Tibial nerve (tissue), 4 donors: ENCODE measurements around the gene MAML3. TPM values are rescaled to one million over a fixed set of nuclear protein-coding genes. Genes with fewer than 3 reads are reported as not detected.

Source experiments
- DNase-seq, 2 donors: peaks; one replicate each; pipeline ENCODE4 v3.0.0-alpha.2; 2019; ENCODE audit warnings: low spot score in 2 of 2
- H3K27ac ChIP-seq, 4 donors: fragments of 200-600 bp; sonication (generic) in 3 of 4; one replicate each; pipeline ENCODE4 v1.5.1; 2017 to 2019; ENCODE audit warnings: mild to moderate bottlenecking in 1 of 4
- H3K27me3 ChIP-seq, 2 donors: fragments of 200-600 bp; sonication (generic) in 1 of 2; one replicate each; pipeline versions ENCODE4 v1.5.1 to v1.6.0; 2017 to 2019
- H3K36me3 ChIP-seq, 3 donors: fragments of 200-600 bp; sonication (generic); one replicate each; pipeline ENCODE4 v1.5.1; 2018 to 2019
- H3K4me1 ChIP-seq, 4 donors: fragments of 200-600 bp; sonication (generic) in 3 of 4; one replicate each; pipeline ENCODE4 v1.5.1; 2017 to 2019
- H3K4me3 ChIP-seq, 4 donors: fragments of 200-600 bp; sonication (generic) in 3 of 4; one replicate each; pipeline ENCODE4 v1.5.1; 2017 to 2019; ENCODE audit warnings: mild to moderate bottlenecking in 1 of 4, moderate library complexity in 1 of 4
- H3K9me3 ChIP-seq, 4 donors: fragments of 200-600 bp; sonication (generic) in 3 of 4; one replicate each; pipeline ENCODE4 v1.5.1; 2017 to 2019
- EP300 ChIP-seq, 2 donors: sonication (generic); formaldehyde crosslinking; IDR thresholded peaks; one replicate each; pipeline ENCODE4 v1.6.1; 2017; ENCODE audit warnings: antibody characterized with exemption in 2 of 2, mild to moderate bottlenecking in 1 of 2
- POLR2A ChIP-seq, 2 donors: fragments of 450-650 bp; IDR thresholded peaks; one replicate each; pipeline ENCODE4 v1.6.1; 2017; ENCODE audit warnings: antibody characterized with exemption in 2 of 2, mild to moderate bottlenecking in 2 of 2, moderate library complexity in 2 of 2
- WGBS, 2 donors: methylation state at CpG; one replicate each; pipeline ENCODE4 v1.1.5; 2018; 5-methylcytosine and 5-hydroxymethylcytosine counted together
- total RNA-seq, 4 donors: library from RNA; depleted of rRNA; stranded (reverse); fragments of >200 nt; gene quantifications; one replicate each; pipeline ENCODE4 v1.1.0, GENCODE V29; 2016
- TF ChIP-seq, protein P1 (sequence below), 5 experiments: fragments of 200-600 bp in 3 of 5; fragments of 450-650 bp in 2 of 5; sonication (generic) in 3 of 5; IDR thresholded peaks; one replicate each; pipeline ENCODE4 v1.5.1; 2016 to 2019; ENCODE audit warnings: antibody characterized with exemption in 5 of 5, mild to moderate bottlenecking in 3 of 5, moderate library complexity in 2 of 5

Gene MAML3
- total RNA-seq, 4 donors from 2014 or later: 8.6 to 10.5 (median 9.4) TPM

DNA sequence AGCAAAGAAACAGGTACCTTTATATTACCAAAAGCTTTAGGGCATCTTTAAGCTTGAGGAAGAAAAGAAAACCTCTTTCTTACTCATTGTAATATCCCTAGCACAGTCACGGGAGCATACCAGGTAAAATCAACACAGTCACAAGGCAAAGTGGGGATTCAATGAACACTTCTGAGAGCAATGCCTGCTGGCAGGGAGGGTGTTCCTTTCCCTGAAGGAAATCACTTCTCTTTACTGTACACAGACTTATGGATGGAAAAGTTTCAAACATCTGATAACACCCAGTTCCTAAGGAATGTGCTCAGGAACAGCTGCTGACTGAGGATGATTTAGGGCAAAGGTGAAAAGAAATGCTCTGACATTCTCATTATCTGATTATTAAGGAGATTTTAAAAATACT, 94.8 kb downstream of the MAML3 start:
- TF ChIP-seq, protein P1, sequence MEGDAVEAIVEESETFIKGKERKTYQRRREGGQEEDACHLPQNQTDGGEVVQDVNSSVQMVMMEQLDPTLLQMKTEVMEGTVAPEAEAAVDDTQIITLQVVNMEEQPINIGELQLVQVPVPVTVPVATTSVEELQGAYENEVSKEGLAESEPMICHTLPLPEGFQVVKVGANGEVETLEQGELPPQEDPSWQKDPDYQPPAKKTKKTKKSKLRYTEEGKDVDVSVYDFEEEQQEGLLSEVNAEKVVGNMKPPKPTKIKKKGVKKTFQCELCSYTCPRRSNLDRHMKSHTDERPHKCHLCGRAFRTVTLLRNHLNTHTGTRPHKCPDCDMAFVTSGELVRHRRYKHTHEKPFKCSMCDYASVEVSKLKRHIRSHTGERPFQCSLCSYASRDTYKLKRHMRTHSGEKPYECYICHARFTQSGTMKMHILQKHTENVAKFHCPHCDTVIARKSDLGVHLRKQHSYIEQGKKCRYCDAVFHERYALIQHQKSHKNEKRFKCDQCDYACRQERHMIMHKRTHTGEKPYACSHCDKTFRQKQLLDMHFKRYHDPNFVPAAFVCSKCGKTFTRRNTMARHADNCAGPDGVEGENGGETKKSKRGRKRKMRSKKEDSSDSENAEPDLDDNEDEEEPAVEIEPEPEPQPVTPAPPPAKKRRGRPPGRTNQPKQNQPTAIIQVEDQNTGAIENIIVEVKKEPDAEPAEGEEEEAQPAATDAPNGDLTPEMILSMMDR (IDR thresholded peaks at IDR 0.05): no peak
- TF ChIP-seq POLR2A (IDR thresholded peaks at IDR 0.05) (no peak), EP300 (IDR thresholded peaks at IDR 0.05) (no peak)
- H3K4me3 ChIP-seq: no peak overlapping the region
- no peaks in the 10 kb centered on the region for H3K27me3 ChIP-seq
- no peak for DNase-seq
- WGBS, 2 donors: 59 to 65% methylated on average over 1 of the region's 1 CpG
- H3K4me1 ChIP-seq: peaks cover 0 to 28% (median 7%) of the 10 kb centered on the region in 4 donors
- no peak overlapping the region for H3K27ac ChIP-seq
- H3K36me3 ChIP-seq: no peaks in the 10 kb centered on the region
- H3K9me3 ChIP-seq: no peaks in the 10 kb centered on the region

GRCh38 chr4:140057701-140058100, 96.3 kb downstream of the MAML3 start:
- no peak for DNase-seq
- TF ChIP-seq POLR2A (IDR thresholded peaks at IDR 0.05): no peak
- TF ChIP-seq, protein P1 (IDR thresholded peaks at IDR 0.05): no peak
- TF ChIP-seq EP300 (IDR thresholded peaks at IDR 0.05): no peak
- 82 to 91% methylated on average over 2 of the region's 2 CpGs for WGBS, 2 donors
- no peak overlapping the region for H3K4me3 ChIP-seq
- no peaks in the 10 kb centered on the region for H3K36me3 ChIP-seq
- H3K9me3 ChIP-seq: no peaks in the 10 kb centered on the region
- H3K4me1 ChIP-seq: peaks cover 0 to 28% (median 7%) of the 10 kb centered on the region in 4 donors
- H3K27ac ChIP-seq: no peak overlapping the region
- H3K27me3 ChIP-seq: no peaks in the 10 kb centered on the region

DNA sequence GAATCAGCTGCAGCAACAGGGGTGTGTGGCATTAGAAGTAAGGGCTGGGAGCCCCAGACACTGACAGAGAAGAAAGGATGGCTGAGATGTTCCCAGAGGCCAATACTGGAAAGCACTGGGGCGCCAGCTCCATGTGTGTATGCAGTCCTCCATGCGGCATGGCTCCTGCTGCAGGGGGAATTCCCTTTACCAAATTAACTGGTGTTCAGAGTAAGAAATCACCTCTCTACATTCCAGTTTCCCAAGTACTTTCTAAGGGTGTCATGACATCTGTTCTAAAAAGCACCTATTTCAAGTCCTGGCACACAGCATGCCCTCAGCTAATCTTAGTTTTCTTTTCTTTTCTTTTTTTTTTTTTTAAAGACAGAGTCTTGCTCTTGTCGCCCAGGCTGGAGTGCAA, 98.0 kb downstream of the MAML3 start:
- Histone ChIP-seq H3K27me3 (no peaks in the 10 kb centered on the region), H3K36me3 (no peaks in the 10 kb centered on the region), H3K9me3 (no peaks in the 10 kb centered on the region), H3K4me1 (peaks cover 0 to 17% (median 3%) of the 10 kb centered on the region in 4 donors), H3K4me3 (no peak overlapping the region), H3K27ac (no peak overlapping the region)
- DNase-seq: no peak
- 94 to 95% methylated on average over 3 of the region's 3 CpGs for WGBS, 2 donors
- TF ChIP-seq, protein P1 (IDR thresholded peaks at IDR 0.05): no peak
- no peak for TF ChIP-seq POLR2A (IDR thresholded peaks at IDR 0.05)
- no peak for TF ChIP-seq EP300 (IDR thresholded peaks at IDR 0.05)

DNA sequence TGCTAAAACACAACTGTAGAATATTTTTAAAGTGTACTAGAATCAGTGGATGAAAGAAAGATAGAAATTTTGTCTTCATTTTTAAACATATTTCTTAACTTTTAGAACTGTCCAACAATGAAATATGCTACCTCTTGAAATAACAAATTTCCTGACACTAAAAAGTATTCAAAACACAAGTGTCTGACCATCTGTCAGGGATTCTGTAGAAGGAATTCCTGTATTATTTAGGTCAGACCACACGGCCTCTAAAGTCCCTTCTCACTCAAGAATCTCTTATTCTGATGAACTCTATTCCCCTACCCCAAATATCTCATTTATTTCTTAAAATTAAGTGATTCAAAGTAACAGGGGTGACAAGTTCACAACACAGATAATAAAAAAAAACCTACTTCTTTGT, 99.1 kb downstream of the MAML3 start:
- no peak for TF ChIP-seq POLR2A (IDR thresholded peaks at IDR 0.05)
- no peak for TF ChIP-seq EP300 (IDR thresholded peaks at IDR 0.05)
- TF ChIP-seq, protein P1 (IDR thresholded peaks at IDR 0.05): no peak
- Histone ChIP-seq H3K4me3 (no peak overlapping the region), H3K4me1 (peaks cover 0 to 18% (median 5%) of the 10 kb centered on the region in 4 donors), H3K27ac (no peak overlapping the region), H3K36me3 (no peaks in the 10 kb centered on the region), H3K27me3 (no peaks in the 10 kb centered on the region), H3K9me3 (no peaks in the 10 kb centered on the region)
- no peak for DNase-seq
- 67 to 86% methylated on average over 1 of the region's 1 CpG for WGBS, 2 donors

GRCh38 chr4:140053185-140053584, 100.8 kb downstream of the MAML3 start:
- H3K9me3 ChIP-seq: no peaks in the 10 kb centered on the region
- H3K36me3 ChIP-seq: no peaks in the 10 kb centered on the region
- no peaks in the 10 kb centered on the region for H3K27me3 ChIP-seq
- no peak overlapping the region for H3K4me3 ChIP-seq
- H3K4me1 ChIP-seq: peaks cover 0 to 24% (median 13%) of the 10 kb centered on the region in 4 donors
- 94 to 97% methylated on average over 4 of the region's 4 CpGs for WGBS, 2 donors
- TF ChIP-seq, protein P1 (IDR thresholded peaks at IDR 0.05): no peak
- TF ChIP-seq EP300 (IDR thresholded peaks at IDR 0.05) (no peak), POLR2A (IDR thresholded peaks at IDR 0.05) (no peak)
- no peak for DNase-seq
- H3K27ac ChIP-seq: no peak overlapping the region
